GM18526 (cell line): ENCODE measurements around the gene HCK.

Source experiments
- POLR2A ChIP-seq: IDR thresholded peaks from 3 replicates; pipeline ENCODE4 v1.6.1; 2011; ENCODE audit not compliant: insufficient read length; ENCODE audit errors: extremely low read depth

Gene HCK

DNA sequence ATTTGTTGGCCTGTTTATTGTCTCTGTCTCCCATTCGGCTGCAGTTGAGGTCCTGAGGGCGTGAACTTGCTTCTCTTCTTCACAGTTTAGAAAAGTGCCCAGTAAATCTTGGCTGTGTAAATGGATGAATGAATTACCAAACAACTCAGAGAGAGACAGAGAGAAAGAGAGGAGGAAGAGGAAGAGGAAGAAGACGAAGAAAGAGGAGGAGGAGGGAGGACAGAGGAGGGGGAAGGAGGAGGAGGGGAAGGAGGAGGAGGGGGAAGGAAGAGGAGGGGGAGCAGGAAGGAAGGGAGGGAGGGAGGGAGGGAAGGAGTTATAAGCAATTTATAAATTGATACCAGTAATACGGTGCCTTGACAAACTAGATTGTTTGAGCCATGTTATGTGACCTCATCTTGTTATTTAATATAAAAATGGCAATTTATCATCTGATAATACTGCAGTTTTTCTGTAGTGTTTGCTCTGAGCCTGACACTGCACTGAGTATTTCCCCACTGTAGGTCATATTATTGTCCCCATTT, 18.7 kb downstream of the HCK start:
- TF ChIP-seq POLR2A: no peak

DNA sequence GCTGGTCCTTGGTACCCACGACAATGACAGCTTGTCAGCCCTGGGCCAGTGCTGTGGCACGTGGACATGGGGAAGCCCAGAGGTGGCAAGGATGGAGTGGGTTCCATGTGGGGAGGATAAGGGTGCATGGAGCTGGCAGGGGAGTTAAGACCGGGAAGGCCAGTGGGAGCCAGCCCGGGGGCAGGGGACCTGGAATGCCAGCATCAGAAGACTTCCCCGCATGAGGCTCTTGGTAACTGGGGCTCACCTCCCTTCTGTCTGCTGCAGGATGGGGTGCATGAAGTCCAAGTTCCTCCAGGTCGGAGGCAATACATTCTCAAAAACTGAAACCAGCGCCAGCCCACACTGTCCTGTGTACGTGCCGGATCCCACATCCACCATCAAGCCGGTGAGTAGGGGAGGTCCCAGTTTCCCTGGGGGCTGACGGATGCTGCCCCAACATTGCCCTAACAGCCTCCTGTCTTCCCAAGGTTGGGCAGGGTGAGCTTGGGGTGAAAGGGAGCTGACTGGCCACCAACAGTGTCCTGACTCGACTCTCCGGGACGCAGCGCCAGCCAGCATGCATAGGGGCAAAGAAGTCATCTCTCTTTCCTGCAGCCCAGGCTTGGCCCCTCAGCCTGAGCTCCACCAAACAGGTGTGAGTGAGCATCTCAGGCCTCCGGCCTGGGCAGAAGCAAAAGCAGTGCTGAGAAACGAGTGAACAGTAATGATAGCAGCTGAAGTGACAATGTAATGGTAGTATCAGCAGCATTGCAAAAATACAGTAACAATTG, 19.5 kb downstream of the HCK start:
- no peak for TF ChIP-seq POLR2A

DNA sequence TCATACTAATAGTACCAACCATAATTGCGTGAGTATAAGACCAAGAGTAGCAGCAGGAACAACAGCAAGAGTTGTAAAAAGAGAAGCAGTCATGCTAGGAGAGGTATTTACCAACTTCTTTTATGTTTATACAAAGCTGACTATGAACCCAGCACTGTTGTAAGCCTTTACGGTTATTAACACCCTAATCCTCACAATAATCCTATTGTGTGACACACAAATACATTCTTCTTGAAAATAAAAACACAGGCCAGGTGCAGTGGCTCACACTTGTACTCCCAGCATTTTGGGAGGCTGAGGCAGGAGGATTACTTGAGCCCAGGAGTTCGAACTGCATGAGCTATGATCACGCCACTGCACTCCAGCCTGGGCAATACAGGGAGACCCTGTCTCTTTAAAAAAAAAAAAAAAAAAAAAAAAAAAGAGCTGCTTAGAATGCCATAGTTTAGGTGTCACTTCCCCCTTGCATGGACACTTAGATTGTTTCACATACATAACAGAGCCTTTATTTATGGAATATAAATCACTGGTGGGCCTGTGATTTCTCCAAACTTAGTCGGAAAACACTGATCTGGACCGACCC, 20.2 kb downstream of the HCK start:
- no peak for TF ChIP-seq POLR2A

DNA sequence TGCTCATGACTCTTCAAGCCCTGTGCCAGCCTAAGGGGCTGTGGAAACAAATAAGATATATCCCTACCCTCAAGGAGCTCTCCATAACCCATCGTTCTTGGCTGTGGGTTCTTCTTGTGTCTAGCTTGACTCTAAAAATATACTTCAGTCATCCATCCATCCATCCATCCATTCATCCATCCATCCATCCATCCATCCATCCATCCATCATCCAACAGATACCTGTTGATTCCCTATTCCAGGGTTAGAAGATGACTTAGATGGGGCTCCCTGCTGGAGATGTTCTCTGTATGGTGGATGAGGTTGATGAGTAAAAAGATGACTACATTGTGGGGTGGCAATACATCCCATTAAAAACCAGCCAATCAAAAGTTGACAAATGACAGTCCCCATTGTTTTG, 23.5 kb downstream of the HCK start:
- TF ChIP-seq POLR2A: no peak

DNA sequence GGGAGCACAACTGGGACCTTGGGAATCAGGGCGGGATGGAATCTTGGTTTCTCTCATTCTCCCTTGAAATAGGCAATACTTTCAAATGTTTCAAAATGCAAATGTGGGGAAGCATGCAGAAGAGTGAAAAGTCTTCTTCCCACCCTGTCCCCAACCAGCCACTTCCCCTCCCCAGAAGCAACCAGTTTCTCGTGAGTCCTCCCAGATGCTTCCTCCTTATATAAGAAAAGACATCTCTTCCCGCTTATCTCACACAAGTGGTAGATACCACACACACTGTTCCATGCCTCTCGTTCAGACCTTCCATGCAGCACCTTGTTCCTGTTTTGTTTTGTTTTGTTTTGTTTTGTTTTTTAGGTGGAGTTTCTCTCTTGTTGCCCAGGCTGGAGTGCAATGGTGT, 25.1 kb downstream of the HCK start:
- TF ChIP-seq POLR2A: no peak

DNA sequence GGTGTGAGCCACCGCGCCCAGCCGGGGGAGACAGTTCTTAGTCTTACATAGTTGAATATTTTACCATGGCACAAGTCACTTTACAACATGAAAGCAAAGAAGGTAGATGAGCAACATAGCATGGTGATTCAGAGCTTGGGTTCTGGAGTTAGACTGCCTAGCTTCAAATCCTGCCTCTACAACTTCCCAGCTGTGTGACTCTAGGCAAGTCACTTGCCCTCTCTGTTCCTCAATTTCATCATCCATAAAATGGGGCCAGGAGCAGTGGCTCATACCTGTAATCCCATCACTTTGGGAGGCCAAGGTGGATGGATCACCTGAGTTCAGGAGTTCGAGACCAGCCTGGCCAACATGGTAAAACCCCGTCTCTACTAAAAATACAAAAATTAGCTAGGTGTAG, 26.3 kb downstream of the HCK start:
- no peak for TF ChIP-seq POLR2A

DNA sequence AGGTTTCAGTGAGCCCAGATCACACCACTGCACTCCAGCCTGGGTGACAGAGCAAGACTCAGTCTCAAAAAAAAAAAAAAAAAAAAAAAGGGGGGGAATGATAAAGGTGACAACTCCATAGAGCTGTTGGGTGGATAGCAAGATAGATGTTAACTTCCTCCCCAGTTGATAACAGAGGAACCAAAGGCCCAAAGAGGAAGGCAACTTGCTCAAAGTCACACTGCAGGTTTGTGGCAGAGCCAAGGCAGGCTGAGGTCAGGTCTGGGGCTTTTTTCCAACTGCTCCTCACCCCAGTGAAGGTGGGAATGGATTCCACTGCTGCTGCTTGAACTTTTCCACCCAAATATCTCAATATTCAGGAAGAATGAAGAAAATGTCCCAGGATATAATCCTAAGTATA, 26.7 kb downstream of the HCK start:
- TF ChIP-seq POLR2A: no peak

DNA sequence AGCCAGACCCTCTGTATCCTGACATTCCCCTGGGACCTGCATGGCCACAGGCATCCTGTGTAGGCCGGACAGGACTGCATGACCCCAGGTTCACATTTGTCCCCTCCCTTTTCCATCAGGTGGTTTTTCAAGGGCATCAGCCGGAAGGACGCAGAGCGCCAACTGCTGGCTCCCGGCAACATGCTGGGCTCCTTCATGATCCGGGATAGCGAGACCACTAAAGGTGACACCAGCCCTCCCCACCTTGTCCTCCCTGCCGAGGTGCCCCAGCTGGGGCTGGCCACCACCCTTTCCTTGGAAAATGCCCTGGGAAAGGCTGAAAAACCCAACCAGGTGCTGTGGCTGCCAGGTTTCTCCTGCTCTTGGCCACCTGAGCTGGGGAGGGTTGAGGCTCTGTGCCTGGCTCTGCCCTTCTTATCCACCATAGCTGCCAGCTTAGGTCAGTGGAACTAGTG, 27.6 kb downstream of the HCK start:
- no peak for TF ChIP-seq POLR2A

DNA sequence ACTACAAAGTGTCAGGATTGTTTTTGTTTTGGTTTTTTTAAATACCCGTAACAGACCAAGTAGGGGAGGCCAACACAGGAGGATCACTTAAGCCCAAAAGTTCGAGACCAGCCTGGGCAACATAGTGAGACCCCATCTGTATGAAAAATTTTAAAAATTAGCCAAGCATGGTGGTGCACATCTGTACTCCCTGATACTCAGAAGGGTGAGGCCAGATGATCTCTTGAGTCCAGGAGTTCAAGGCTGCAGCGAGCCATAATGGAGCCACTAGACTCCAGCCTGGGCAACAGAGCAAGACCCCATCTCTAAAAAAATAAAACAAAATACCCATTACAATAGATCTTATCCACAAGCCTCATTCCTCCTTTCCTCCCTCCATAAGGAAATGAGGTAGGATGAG, 28.7 kb downstream of the HCK start:
- no peak for TF ChIP-seq POLR2A

DNA sequence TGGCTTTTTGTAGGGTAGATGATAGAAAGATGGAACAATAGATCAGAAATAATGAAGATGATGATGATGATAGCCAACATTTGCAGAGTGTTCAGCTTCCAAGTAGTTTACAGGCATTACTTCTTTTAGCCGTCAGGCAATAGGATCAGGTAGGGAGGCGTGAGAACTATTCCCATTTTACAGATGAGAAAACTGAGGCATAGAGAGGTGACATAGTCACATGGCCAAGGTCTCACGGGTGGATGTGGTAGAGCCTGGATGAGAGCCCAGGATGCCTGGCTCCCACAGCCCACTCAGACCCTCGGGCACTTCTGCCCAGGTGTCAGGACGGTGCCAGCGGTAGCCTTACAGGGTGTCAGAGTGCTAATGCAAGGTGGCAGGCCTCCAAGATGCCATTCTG, 31.4 kb downstream of the HCK start:
- TF ChIP-seq POLR2A: no peak

DNA sequence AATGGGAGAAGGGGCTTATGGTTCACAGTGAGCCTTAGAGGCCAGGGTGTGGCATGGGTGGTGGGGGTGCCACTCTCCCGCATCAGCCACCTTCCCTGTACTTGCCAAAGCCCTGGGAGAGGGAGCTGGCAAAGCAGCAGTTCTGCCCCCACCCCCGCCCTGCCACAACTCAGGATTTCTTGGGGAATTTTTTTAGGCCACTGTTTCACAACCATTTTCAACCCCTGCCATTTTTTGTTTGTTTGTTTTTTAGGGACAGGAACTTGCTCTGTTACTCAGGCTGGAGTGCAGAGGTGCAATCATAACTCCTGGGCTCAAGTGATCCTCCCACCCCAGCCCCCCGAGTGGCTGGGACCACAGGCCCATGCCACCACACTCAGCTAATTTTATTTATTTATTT, 35.0 kb downstream of the HCK start:
- no peak for TF ChIP-seq POLR2A

DNA sequence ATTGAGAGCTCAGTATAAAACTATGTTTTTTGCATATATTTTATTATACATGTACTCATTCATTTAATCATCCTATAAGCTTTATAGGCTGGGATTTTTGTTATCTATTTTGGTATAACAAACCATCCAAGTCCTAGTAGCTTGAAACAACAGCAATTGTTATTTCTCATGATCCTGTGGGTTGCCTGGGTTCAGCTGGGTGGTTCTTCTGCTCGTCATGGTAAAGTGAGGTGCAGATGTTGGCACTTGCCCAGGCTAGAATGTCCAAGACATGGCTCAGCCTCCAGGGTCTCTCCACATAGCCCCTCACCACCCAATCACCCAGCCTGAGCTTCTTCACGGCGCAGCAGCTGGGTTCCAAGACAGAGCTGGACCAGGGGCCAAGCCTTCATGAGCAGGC, 36.7 kb downstream of the HCK start:
- no peak for TF ChIP-seq POLR2A

DNA sequence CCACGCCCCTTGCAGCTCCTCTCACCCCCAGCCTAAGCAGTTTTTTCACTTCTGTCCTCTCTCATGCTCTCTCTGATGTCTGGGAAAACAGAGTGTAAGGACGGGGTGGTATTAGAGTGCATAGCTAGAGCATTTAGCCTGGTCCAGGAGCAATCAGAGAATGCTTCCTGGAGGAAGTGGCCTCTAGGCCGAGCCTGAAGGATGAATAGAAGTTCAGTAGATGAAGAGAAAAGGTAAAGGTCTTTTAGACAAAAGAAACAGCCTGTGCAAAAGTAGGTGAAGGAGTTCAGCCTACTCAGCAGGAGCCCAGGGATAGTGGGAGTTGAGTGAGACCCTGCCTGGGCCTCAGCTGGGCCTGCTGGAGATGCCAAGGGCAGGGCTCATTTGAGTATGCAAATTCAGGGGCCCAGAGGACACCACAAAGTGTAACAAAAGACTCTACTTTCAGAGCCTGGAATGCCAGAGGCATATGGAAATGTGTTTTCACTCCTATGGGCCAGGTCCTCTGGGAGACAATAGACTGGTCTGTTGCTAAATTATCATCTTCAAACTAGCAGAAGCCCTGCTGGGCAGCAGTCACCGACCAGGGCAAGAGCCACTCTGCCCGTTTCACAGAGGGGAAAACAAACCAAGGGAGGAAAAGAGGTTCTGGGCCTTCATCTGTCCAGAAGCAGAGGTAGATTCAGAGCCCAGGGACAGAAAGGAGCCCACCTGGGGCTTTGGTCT, 37.8 kb downstream of the HCK start:
- TF ChIP-seq POLR2A: no peak

DNA sequence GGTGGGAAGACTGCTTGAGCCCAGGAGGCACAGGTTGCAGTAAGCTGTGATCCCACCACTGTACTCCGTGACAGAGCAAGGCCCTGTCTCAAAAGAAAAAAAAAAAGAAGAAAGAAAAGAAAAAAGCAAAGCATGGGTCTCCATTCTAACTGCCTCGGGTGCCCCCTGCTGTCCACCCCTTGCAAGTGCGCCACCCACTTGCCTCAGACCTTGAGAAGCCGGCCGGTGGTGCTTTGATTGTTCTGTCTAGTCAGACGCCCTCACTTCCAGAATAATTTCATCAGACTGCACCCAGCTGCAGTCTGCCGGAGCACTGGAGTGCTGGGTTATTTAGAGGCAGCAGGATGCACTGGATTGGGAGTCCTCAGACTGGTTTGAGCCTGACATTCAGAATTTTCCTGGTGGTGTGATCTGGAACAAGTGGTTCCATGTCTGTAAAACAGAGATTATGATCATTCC, 39.9 kb downstream of the HCK start:
- no peak for TF ChIP-seq POLR2A

DNA sequence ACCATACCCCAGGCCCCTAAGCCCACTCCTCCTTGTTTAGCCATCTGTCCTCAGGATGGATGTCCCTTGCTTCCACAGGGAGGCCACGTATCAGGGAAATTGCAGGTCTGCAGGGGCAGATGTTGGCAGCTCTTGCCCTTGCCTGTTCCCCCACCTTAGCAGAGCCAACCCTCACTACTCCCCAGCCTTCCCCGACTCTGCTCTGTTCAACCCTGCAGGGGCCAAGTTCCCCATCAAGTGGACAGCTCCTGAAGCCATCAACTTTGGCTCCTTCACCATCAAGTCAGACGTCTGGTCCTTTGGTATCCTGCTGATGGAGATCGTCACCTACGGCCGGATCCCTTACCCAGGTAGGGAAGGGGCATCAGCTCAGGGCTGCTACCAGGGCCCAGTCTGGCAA, 46.7 kb downstream of the HCK start:
- no peak for TF ChIP-seq POLR2A

DNA sequence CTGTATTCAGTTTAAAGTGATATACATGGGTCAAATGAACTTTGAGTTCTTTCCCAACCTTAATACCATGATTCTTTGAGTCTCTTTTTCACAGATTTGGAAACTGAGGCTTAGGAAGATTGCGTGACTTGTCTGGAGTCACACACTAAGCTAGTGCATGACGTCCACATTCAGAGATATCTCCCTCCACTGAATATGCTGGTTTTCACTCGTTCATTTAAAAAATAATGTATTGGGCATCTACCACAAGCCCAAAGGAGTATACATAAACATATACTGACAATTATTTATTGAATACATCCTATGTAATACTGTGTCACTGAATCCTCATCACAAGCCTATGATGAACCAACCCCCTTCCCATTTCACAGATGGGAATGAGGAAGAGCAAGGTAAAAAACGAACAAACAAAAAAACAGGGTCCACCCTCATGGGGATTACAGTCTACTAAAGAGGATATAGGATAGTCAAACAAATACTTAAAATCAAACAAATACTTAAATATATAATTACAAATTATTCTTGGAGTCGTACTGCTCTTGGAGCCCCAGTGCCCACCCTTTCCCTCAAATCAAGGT, 56.9 kb downstream of the HCK start:
- no peak for TF ChIP-seq POLR2A
